T-helper 2 cell treated with Interferon-gamma antibody and Interleukin-4, amounts not matched to agents 100 ng/mL and 5 ng/mL, for 36 hours (primary cell): Measurements from ENCODE around the gene EXPH5. TPM values are rescaled to one million over a fixed set of nuclear protein-coding genes. Genes with fewer than 3 reads are reported as not detected.

Experiments used
- intact Hi-C: fragments of 100-400 bp; cut with micrococcal nuclease; formaldehyde crosslinking; loops from one replicate; pipeline ENCODE4 v1.15.1; 2023
- total RNA-seq: library from RNA; stranded (reverse); gene quantifications from 2 replicates; pipeline ENCODE4 v1.2.3, GENCODE V29; 2022

EXPH5 gene
- total RNA-seq, 1 donor from 2014 or later, result 0.84 TPM

DNA sequence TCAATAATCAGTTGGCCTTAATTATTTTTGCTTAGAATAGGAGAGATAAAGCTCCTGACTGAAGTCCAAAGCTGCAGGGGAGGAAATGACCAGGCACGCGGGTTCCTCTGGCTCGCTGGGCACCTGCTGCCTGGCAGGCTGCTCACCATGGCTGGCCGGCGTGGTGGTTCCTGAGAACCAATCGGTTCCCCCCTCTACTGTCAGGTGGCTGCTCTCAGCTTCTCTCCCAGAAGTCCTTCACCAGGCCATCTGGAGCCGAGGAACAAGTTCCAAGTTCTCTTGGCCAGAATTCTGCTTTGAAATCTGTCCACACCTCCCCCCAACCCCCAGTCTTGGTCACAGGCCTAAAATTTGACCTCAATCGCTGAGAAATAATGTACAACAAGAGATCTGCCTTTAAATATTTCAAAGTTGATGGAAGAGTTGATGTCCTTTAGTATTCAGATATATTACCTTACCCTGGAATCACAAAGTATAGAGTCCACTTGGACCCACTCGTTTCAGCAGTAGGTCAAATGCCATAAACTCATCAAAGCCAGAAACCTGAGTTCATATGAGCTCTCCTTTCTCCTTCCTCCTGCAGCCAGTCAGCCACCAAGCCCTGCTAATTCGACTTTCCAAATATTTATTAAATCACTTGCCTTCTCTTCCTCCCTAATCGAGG is 25.2 kb downstream of the EXPH5 start:
- intact Hi-C loops, result no loop called here

DNA sequence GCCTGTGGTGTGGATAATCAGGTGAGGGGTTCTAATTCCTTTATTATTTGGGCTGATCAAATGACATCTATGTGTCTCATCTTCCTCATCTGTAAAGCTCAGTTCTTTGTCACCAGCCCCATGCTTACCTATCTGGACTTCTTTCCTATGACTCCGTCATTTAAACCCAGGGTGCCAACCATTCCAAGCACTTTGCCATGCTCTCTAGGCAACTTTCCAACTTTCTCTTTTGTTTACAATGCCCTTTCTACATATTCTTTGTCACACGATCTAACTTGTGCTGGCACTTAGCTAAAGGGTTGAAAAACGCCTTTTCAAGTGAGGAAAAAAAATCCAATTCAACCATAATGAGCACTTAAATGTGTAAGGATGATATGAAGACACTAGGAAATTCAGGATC is 27.9 kb downstream of the EXPH5 start:
- intact Hi-C loops, result no loop called here

DNA sequence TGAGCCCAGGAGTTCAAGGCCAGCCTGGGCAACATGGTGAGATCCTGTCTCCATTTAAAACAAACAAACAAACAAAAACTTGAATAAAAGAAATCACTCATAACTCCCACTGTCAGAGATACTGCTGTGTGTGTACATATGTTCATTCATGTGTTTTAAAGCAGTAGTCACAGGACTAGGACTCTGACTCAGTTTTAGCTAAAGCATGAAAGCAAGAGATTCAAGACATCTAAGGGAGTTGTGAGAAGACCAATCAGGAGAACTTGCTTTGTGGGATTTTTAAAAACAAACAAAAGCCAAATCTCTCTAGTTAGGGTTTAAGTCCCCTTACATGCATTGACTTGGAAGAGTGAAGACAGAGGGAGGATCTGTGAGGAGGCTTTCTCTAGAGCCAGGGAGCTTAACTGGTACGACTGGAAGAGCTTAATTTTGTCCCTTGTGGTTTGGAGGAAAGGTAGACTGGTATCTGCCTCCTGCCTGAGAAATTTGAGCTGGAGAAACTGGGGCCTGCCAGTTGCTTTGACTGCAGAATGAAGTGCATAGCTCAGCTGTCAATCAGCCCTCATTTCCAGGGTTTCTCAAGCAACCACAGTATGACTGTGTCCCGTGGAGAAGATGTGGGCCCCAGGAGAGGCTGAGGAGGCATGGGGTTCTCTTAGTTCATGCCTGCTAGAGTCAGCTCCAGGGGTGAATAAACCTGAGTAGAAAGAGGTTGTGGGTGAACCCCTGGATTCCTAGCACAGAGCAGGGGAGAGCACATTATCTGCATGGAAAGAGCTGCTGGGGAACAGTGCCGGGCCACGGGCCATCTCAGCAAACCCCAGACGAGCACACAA is 30.6 kb downstream of the EXPH5 start:
- intact Hi-C loops, result no loop called here

DNA sequence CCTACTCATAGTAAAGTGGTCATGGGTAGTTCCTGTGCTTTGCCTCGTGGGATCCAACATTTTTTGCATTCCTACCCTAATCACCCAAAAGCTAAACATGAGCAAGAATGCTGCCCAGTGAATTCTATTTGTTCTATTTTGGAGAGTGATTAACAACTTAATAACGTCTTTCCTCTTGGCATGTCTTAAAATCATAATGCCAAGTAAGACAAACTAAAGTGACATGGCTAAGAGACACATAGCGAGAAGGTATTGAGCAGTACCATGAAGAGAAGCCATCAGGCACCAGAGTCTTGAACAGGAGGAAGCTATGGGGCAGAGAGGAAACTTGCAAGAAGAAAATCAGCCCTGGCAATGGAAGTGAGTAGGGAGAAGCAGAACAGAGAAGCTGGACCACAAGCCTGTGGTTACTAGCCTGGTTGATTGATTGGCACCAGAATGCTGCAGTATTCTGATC is 32.0 kb downstream of the EXPH5 start:
- intact Hi-C loops, result no loop called here

DNA sequence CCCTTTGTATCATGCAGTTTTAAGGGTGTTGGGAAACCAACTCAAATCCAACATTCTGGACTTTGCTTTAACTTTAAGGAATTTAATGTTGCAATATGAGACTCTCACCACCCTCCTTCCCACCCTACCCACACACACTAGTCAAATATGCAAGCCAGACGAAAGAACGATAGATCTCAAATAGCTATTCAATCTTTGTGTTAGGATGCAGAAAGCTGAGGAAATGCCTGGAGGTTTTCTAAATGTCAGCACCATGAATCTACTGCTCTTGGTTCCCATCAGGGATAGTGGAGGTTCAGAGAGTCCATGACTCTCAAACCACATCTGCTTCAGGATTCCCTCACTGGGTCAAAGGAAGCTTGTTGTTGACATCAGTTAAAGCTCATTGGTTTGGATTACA is 33.7 kb downstream of the EXPH5 start:
- intact Hi-C loops, result no loop called here

DNA sequence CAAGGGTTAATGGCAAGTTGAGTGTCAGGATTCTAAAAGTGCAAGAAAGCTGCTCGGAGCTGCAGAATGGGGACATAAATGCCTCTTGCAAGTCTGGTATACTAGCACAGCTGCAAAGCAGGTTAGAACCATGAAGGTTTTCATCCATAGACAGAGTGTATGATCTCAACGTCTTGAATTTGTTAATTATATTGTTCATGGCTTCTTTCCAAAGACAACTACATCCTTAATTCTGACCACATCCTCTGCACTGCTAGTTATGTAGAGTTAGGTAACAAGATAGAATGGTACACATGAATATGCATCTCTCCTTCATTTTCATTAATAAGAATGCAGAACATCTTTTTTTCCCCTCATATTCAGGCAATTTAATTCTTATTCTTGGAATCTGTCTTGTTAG is 34.2 kb downstream of the EXPH5 start:
- intact Hi-C loops, result no loop called here

DNA sequence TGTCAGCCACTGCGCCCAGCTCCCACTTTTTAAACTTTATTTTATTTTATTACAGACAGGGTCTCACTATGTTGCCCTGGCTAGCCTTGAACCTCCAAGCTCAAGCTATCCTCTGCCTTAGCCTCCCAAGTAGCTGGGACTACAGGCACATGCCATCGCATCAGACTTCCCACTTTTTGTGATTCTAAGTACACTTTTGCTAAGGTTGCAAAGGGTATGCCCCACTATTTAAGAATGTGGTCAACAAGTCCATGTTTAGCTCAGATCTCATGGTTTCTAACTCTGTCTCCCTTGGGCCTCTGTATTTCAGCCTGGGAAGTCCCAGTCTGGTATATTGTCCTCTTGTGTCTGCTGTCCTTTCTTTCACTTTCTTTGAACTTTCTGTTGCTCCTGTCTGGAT is 35.3 kb downstream of the EXPH5 start:
- intact Hi-C loops, result no loop called here

DNA sequence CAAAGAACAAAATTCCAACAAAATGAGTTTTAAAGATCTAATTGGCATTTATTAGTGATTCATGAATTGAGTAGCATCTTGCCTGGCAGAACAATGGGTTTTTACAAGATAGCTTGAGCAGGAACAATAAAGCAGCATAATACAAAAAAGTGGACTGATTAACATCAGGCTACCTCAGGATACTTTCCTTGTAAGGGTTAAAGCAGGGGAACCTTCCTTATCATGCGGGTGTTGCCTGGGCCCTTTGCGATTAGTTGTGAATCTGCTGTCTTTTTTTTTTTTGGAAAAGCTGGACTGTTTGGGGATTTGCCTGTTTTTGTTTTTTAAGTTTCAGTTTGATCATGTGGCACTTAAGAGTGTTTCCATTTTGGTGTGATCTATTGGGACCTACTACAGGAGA is 37.5 kb downstream of the EXPH5 start:
- intact Hi-C loops, result no loop called here

DNA sequence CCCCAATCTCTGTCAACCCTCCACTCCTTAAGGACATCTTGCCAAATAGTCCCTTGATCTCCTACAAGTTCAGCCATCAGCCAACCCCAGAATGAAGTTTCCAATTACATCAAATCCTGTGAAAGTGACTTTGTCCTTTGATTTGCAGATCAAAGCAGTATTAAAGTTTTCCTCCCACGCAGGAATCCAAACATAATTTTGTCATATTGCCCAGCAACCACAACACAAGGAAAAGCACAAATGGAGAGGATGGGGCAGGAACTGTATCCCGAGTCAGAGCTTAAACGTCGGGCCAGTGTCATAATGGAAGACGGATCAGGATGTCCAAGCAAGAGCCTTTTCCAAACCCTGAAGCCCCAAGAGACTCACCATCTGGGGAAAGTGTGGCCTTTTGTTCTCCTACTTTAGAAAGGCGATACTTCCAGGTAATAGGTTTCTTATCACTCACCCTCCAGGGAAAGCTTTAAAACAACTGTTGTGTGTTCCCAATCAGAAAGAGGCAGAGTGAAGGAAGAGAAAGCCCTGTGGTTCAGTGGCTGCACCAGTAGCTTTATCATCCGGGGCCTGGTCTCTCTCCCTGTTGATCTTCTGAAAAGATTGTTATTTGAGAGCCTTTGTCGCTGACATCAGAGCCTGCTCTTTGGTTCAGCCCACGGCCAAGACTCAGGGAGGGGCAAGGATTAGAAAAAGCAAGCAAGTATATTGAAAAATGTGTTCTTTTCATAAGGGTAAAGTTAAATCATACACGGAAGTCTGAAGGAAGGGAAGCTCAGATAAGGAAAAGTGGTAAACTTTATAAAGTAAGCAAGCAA is 41.7 kb downstream of the EXPH5 start:
- intact Hi-C loops, result no loop called here

DNA sequence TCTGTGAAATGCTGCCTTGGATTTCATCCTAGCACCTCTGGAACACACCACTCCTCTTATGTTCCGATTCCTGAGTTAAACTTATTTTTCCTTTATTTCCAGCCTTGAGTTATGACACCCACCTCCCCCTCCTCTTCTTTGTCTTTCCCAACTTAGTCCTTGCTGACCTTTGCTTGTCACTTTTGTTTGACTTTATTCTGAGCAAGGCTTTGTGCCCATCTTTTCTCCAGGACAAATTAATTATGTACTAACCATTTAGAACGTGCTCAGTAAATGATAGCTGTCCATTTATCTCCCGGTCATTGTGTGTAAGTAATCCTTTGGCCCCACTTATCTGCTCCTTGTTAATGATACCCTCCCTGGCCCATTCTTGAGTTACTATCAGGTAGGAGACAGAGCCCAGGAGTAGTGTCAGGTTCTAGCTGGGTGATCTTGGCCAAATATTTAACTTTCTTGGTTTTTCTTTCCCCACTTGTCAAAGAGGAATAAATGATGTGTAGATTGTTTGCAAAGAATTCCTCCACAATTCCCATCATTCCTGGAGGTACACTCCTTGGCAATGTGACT is 44.2 kb downstream of the EXPH5 start:
- intact Hi-C loops, result no loop called here

DNA sequence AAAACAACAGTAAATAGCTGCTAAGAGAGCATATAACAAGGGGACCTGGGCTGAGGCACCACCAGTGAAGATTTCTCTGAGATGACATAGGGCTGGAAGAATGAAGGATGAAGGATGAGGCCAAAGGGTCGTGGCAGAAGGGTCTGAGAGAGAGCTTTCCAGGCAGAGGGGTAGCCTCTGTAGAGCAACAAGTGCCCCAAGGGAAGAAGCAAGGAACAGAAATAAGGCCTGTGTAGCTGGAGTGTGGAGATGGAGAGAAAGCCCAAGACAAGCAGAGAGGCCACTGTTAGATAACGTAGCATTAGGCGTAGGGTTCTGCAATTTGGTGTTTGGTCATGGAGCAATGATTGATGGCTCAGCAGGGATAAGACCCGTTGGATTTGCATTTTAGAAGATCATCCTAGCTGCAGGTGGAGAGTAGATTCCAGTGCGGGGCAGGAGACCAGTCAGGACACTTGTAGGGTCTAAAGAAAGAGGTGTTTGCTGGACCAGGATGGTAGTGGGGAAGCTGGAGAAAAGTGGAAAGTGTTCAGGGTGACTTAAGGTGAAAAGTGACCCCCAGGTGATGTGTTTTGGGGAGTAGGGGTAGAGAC is 47.6 kb downstream of the EXPH5 start:
- intact Hi-C loops, result no loop called here

DNA sequence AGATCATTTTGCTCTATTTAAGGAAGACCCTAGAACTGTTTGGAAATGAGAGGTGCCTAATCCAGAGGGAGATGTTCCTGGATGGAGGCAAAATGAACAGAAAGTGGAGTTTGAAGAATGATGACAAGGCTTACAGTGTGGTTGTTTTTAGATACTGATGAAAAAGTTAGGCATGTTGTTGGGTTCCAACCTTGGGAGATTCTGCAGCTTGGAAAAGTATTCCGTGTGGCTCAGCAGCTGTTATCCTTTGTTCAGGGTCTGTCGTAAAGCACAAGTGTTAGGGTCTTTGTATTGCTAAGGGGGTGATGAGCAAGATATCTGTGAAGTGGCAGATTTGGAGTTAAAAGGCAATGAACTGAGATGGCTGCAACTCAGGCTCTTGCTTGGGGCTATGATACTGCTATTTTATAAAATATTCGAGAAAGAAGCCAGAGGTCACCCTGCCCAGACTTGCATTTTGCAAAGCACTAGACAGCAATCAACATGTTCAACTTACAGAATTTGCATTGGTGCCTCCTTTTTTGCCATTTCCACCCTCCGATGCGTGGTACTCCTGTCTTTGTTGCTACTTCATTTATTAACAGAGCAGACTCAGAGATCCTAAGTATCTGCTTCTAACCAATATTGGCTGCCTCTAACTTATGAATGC is 50.1 kb downstream of the EXPH5 start:
- intact Hi-C loops, result no loop called here

DNA sequence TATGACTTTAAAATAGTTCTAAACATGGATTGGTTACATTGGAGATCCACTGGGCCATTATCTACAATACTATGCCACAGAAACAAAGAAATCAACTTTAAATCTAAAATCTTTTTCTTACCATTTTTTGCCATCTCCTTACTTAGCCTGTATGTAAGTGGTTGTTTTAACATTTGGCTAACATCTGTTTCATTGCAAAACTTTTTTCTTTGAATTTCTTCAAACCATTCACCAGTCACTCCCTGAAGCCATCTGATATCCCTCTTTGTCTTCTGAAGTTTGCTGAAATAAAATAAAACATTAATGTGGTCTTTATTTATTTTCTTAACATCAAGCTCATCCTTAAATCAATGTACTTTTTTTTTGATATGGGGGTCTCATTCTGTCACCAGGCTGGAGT is 52.0 kb downstream of the EXPH5 start:
- intact Hi-C loops, result no loop called here

DNA sequence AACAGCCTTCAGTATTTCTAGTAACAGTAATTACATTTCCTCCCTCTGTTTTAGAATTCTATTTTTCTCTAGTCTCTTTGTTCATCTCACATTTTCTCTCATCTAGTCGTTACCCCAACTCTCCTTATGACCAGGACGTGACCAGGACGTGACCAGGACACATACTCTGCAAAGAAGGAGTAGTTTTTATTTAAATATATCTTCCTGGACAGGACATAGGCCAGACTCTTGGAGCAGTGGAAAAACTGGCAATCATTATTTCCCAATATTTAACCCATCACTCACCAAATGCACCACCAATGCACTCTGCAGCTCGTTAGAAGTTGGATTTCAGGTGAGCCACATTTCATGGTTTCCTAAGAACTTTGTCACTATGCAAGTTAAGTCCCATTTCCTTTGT is 55.1 kb downstream of the EXPH5 start:
- intact Hi-C loops, result no loop called here

DNA sequence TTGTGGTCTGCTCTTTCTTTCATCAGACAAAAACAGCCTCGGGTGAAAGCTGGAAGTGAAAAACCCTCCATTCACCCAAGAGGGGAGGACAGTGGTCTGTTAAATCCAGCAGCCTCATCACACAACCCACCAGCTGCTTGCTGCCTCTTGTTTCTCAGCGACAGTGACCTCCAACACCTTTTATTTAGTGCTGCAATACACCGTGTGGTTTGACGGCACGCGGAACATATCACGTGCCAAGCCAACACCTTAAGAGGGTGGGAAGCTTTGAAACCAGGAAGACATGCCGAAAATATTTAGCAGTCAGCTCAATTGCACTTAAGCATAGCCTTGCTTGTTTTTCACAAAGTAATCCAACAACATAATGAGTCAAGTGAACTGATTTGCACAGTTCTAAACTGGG is 55.5 kb downstream of the EXPH5 start:
- intact Hi-C loops, result no loop called here

DNA sequence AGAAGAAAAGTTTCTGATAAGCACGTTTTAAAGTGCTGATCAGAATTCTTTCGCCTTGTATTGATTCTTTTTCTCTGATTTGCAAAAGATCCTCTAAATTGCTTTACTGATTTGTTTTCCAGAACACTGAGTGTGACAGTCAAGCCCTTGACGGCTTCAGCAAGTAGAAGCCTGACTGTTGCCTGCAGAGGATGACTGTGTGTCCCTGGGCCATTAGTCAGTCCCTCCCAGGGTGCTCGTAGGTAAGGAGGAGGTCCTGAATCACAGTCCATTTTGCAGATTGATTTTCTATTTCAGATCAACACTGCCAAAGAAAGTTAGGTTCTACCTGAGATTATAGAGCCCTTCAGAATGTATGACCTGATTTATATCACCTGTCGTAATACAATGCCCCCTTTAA is 56.8 kb downstream of the EXPH5 start:
- intact Hi-C loops, result no loop called here

DNA sequence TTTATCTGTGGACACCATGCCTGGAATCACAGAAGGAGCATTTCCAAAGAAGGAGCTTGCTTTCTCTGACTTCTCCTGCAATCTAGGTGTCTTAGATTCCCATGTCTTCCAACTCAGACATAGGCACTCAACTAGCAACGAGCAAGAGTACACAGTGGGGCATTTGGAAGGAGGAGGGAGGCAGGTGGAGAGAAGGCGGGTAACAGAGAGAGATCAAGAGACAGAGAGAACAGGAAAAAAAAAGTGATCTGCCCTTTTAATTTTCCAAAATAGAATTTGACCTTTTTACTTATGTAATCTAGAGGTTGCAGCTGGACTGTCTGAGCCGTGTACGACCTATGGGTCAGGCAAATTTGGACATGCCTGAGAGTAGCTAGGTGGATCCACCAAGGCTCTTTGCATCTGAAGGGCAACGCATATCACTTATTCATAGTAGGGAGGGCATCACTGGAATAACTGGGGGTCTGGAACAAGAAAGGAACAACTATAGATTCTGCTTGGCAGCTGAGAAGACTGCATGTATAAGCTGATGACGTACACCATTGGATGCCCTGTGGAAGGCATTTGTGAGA is 58.1 kb downstream of the EXPH5 start:
- intact Hi-C loops, result no loop called here

DNA sequence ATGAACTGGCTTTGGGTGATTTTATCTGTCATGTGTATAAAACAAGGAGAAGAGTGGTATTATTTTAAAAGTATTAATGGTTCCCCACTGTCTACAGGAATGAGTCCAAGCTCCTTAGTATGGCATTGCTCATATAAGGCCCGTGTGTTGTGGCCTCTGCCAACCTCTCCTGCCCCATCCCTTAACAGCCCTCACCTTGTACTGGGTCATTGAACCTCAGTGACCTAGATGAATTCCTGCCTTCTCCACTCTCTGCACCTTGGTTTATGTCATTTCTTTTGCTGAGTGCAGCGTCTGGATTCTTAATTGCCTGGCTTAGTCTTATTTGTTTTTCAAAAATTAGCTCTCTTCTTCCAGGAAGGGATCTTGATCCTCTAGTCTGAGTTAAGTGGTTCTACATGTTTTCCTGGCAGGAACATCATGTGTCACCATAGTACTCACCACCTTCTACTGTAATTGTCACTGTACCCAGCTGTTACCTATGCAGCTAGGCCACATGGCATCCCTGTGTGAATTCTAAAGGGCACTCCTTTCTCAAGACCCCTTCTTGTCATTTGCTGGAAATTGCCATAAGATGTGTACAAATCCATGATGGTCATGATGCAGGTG is 59.2 kb downstream of the EXPH5 start:
- intact Hi-C loops, result no loop called here

DNA sequence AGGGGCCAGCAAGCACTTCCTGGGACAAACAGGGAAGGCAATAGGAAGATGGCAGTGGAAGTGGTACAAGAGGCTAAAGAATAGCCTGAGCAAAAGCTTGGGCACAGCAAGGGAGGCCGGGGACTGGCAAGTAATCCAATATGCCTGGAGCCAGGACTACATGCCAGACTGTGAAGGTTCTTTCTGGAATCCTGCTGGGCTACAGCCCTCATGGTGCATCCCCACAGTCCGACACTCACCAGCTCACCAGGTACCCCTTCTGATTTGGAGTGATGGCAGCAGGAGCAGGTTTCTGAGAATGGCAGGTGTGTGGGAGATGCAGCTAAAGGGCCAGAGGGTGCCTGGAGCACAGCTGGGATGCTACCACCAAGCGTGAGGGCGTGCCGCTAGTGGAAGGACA is 63.1 kb downstream of the EXPH5 start:
- intact Hi-C loops, result no loop called here

DNA sequence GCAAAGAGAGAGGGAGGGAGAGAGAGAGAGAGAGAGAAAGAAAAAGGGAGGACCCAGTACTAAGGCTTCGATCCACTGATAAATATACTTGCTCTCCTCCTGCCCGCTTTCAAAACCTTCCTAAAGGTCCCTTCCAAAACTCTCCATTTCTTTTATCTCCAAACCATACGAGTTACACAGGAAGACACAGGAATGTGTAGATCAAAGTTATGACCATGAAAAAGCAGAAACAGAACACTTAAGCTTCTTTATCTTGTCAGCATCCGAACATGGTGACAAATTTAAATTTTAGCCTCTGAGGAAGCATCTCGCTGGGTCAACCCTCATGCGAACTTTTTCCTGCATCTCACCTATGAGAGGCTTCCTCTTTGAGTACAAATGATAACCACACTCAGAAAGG is 66.2 kb downstream of the EXPH5 start:
- intact Hi-C loops, result no loop called here
